GM21423 (cell line): ENCODE measurements around the gene ALPG.
"Not testable (repeated sequence)": the region's sequence is repeated elsewhere in the genome, so short reads cannot be mapped to it uniquely, and the experiment has no call there.

Experiments
- ATAC-seq: cut with Tn5 transposase; IDR thresholded peaks from one replicate; pipeline ENCODE4 v1.9.1; 2021; ENCODE audit warnings: mild to moderate bottlenecking, moderate library complexity; ENCODE audit not compliant: unreplicated experiment

The ALPG gene

DNA sequence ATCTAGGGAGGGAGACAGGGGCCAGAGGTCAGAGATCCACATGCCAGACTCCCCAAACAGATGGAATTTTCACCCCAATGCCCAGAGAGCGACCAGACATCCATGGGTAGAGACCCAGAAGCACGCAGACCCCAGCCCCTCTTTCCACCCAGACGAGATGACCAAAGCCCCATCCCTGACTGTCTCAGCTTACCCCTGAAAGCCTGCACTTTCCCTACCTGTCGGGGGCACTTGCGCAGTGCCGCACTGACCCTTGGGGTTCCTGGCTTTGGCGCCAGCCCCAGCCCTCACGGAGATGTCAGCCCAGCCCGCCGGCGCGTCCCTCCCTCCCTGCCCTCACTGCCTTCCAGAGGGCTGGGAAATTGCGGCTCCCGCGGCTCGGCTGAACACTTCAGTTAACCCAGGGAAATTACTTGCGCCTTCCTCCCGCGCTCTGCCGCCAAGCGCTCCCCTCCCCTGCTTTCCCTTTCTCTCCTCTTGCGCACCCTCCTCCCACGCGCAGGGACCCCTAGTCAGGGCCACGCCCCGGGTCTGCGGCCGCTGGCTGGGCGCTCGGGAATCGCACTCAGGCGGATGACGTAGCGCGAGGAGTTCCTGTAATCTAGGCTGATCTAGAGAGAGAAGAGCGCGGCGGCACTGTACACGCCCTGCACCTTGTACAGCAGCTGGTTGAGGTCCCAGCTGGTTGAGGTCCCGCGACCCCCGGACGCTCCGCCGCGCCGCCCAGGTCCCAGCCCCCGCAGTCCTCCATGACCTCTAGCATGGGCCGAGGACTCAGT is 12.0 kb downstream of the ALPG start:
- ATAC-seq: no peak

DNA sequence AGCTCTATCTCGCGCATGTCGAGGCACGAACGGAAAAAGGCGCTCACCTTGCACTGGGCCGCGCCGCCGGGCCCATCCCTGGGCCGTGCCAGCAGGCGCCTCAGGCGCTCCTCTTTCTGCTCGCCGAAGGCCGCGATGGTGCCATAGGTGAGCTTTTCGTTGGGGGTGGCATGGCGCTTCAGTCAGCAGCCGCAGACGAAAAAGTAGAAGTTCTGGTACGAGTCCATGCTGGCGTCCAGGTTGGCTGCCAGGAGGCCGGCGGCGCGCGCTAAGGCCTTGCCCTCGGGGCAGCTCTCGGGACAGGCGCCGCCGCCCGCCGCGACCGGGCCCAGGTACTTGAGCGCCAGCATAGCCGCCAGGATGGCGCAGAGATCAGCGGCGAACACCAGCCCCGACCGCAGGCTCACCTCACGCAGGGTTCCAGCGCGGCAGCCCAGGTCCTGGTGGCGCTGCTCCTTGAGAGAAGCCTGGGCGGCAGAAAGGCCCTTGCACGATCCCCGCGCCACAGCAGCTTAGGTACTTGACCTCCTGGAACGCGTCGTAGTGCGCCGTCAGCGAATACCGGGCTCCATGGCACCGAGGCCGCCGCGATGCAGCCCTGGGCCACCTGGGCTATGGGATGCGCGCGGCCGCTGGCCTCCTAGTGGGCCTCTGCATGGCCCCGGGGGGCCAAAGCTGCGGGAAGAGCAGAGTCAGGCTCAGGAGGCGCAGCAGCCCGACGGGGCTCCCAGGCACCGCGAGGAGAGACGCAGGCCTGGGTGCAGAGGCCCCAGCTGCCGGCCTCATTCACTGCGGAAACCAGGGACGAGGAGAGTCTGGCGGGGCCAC is 12.8 kb downstream of the ALPG start:
- no peak for ATAC-seq

DNA sequence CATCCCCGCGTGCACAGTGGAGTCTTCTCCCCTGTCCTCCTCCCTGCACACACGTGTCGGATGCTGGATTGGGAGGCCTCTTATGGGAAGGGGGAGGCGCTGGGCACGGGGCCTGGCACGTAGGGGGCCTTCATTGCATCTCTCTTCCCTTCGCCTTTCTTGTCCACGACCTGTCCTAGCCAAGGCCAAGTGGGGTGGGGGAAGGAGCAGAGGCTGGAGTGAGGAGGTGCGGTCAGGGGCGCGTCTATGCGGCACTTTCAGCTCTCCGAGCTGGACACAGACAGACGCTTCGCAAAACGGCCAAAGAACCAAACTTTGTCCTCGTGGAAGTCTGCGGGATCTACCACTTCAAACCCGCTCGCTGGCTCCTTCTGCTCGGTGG is 13.4 kb downstream of the ALPG start:
- no peak for ATAC-seq

DNA sequence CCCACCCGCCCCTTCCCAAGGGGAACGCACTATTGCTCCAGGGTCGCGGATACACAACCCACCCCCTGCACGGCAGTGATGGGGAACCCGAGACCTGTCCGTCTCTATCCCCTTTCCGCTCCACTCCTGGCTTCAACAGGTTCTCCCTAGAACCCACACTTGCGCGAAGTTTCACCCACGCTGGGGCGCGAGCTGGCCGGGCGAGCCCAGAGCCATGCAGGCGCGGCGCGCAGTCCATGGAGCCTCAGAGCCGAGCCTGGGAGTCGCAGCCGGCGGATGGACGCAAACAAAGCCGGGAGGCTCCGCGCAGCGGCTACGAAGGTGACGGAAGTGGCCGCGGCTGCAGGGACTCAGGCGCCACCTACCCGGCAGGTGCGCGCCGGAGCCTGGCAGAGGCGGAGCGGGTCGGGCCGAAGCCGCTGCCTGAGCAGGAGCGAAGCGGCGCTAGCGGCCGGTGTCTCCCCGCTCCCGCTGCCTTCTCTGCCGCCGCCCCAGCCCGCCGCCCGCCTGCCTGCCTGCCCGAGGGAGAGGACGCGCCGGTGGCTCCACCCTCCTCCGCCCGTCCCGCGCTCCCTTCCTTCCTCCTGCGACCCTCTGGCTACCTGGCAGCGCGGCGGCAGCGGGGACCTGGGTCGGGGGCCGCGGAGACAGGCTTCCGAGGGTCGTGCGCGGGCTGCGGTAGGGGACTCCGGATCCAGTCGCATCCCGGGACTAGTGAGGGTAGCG is 14.0 kb downstream of the ALPG start:
- ATAC-seq: no peak

DNA sequence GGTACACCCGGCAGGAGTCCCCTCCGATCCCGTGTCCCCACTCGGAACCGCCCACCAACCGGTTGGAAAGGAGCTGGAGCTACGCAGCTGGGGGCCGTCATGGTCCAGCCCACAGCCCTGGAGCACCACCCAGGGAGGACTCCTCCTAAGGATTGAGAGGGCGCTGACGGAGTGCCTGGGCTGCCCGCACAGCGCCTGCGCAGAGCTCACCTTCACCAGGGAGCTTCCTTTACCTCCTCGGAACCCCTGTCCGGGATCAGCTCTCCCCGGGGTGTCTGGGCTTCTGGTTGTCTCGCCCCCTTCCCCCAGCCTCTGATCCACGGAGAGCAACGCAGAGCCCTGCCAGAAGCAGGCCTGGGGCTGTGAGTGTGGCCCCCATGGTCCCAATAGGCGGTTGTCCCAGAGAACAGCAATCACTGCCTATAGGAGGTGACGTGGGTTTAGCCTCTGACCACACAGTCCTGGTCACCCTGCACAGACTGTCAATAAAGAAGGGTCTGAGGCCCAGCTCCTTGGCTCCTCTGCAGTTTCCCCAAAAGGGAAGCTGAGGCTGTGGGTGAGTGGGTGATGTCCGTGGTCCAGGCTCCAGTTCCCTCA is 14.6 kb downstream of the ALPG start:
- no peak for ATAC-seq

DNA sequence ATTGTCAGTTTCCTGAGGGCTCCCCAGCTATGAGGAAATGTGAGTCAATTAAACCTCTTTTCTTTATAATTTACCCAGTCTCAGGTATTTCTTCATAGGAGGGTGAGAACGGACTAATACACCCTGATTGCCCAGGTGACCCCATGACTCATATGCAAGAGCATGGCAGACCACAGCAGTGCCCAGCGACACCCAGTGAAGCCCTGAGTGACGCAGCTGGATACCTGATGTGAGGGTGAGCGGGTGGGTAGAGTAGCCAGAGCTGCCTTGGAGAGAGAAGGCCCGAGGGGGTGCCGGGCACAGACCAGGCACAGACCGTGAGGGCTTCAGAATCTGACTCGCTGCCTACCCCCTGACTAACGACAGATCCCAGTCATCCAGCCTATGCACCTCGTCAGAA is 15.4 kb downstream of the ALPG start:
- no peak for ATAC-seq

DNA sequence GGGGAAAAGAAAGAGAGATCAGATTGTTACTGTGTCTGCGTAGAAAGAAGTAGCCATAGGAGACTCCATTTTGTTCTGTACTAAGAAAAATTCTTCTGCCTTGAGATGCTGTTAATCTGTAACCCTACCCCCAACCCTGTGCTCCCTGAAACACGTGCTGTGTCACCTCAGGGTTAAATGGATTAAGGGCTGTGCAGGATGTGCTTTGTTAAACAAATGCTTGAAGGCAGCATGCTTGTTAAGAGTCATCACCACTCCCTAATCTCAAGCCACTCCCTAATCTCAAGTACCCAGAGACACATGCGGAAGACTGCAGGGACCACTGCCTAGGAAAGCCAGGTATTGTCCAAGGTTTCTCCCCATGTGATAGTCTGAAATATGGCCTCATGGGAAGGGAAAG is 16.4 kb downstream of the ALPG start:
- not testable (repeated sequence) for ATAC-seq

DNA sequence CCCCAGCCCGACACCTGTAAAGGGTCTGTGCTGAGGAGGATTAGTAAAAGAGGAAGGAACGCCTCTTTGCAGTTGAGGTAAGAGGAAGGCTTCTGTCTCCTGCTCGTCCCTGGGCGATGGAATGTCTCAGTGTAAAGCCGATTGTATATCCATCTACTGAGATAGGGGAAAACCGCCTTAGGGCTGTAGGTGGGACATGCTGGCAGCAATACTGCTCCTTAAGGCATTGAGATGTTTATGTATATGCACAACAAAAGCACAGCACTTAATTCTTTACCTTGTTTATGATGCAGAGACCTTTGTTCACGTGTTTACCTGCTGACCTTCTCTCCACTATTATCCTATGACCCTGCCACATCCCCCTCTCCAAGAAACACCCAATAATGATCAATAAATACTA is 16.8 kb downstream of the ALPG start:
- not testable (repeated sequence) for ATAC-seq

DNA sequence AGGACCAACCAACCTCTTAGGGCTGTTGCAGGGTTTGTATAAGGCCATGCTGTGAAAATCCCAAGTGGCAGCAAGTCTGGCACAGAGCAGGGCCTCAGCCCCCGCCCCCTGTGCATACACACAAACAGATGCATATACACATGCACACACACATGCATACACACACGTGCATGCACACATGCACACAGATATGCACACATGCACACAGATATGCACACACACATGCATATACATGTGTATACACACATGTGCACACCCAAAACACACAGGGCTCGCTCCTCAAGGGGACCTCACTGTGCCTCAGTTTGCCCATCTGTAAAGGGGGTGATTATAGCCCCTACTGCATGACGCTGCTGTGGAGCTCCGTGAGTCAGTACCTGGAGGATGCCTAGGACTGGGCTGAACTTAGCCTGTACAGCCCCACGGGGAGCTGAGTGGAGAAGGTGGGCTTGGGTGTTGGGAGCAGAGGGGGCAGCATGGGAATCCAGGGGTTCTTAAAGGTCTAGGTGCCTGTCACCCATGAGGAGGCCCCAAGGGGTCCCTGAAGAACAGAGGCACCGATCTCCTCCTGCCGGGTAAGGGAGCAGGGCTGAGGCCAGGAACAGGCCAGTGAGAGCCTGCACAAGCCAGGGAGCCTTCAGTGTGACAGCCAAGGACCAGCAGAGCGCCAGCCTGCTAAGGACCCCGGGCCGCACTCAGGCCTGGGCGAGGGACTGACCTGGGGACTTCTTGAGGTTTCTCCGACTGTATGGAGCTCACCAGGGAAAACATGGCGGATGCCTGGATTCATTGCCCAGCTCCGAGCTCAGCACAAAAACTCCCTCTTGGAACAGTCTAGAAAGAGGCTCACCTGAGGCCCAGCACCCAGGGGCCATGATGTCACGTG is 25.3 kb downstream of the ALPG start:
- ATAC-seq: no peak

DNA sequence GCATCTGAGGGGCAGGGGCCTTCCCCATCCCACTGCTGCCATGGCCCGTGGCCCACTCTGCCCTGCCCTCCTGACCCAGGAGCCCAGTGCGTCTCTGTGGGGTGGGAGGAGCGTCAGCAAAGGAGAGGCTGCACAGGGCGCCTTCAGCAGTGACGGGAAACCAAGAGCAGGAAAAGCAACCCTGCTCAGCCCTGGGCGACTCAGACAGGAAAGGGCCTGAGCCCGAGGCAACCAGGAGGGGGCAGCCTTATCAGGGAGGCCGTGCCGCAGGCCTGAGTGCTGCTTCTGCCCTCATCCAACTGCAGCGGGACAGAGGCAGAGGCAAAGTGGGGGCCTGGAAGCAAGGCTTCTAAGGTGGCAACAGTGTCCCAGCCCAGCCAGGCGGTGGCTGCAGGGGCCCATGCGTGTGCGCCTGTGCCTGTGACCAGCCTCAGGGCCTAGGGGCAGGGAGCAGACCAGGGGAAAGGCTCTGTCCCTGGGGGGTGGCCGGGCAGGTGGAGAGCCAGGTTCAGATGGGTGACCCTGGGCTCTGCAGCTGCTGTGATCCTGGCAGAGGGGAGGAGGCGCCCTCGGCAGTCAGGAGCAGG is 26.0 kb downstream of the ALPG start:
- ATAC-seq: no peak

DNA sequence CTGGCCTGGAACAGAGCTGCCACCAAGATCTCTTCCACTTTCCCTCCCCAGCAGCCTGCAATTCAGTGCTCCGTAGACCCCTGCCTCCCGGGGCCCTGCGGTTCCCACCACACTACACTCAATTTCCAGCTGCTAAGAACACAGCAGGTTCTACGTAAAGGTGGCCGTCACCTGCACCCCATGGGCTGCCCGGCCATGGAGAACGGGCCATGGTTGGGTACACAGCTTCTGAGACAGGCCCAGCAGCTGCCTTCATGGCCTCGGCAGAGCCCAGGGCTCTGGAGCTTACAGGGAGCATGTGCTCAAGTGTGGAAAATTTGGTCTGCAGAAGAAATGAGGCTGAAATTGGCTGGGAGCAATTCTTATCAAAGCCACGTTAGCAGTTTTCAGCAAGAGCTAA is 27.0 kb downstream of the ALPG start:
- ATAC-seq: not testable (repeated sequence)

DNA sequence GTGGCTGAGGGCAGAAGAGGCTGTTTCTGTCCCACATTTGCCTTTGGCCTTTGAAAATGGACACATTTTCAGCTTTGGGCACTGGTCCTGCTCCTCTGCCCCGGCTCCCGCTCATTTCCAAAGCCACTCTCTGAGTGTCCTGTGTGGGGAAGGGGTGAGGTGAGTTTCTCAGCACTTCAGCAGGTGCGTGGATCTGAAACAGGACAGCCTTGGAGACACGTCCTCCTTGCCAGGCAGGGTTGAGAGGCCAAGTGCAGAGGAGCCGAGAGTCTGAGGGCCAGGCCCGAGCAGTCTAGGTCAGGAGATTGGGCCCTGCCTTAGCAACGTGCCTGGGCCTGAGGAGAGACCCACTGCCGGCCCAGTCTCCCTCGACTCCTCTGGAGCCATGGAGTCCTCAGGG is 27.4 kb downstream of the ALPG start:
- no peak for ATAC-seq

DNA sequence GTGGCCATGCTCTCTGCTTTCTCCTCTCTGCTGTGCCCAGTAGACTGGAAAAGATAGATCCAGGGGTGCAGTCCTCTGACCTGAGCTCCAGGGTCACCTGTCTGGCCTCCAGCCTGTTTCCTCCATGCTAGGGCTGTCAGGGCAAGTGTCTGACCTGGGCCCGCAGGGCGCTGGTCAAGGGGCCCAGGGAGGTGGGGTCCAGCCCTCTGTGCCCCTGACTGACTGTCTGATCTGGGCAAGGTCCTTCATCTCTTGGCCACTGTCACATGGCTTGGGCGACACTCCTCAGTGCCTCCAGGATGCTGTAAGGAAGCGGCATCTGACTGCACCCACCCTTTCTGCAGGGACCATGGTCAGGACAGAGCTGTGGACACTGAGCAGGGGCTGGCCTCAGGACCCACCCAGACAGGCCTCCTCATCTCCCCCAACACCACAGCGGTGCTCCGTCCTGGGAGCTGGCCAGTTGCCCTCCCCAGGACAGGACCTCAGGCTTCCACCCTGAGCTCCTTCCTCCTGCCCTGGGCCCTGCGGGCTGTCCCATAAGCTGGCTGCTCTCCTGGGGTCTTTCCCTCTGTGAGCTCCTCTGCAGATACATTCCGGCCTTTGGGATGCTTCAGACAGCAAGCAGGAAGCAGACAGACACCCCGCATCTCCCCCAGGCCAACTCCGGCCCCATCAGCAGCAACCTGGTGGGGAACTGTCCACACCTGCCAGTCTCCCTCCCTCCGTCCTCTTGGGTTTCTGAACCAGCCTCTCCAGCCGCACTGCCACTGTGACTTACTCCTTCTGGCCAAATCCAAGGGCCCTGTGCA is 28.1 kb downstream of the ALPG start:
- no peak for ATAC-seq

DNA sequence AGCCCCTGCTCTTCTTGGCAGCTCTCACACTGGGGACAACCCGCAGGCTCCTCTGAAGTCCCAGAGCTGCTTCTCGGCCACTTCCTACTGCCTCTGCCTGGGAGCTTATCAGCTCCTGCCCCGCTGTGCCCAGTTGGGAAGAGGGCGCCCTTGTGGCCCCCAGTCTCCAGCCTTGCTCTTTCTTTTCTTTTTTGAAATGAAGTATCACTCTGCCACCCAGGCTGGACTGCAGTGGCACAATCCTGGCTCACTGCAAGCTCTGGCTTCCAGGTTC is 28.7 kb downstream of the ALPG start:
- ATAC-seq: no peak

DNA sequence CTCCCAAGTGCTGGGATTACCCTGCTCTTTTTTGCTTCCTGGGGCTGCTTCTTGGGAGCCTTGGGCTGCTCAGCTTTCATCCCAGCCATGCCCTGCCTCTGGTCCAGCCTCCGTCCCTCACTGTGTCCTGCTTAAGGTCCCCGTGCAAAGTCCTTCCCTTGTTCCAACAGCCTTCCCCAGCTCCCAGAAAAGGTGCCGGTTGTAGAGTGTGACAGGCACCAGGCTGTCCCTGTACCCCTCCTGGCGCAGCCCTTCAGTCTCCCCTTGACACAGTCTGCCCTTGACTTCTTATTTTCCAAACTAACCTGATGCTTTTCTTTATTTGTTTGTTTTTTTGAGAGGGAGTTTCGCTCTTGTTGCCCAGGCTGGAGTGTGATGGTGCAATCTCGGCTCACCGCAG is 29.2 kb downstream of the ALPG start:
- no peak for ATAC-seq

DNA sequence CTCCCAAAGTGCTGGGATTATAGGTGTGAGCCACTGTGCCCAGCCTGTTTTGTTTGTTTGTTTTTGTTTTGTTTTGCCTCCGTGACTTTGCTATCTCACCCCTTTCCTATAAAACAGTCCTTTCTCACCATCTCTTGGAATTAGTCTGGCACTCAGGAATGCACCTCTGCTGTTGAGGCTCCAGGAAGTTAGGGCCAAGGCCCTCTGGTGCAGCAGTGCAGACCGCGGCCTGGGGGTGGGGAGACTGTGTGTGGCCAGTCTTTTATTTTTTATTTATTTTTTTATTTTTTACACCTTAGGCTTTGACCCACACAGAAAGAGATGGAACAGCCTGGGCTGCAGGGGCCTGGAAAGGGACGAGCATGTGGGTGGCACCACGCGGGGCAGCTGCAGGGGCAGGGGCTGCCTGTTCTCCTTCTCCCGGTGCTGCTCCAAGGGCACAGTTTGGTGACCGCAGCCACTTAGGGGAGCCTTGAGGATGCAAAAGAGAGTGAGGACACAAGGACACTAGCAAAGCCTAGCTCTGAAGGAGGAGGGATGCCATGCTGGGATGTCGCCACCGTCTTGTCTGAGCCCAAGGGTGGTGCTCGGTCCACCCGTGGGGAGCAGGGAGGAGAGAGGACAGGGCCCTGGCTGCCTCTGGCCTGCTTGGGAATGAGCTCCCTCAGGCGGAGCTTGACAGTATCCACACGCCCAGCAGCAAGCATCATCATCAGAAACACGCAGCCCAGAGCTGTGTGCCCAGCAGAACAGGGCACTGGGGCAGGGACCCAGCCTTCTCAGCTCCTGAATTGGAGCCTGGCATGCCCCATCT is 29.9 kb downstream of the ALPG start:
- no peak for ATAC-seq

DNA sequence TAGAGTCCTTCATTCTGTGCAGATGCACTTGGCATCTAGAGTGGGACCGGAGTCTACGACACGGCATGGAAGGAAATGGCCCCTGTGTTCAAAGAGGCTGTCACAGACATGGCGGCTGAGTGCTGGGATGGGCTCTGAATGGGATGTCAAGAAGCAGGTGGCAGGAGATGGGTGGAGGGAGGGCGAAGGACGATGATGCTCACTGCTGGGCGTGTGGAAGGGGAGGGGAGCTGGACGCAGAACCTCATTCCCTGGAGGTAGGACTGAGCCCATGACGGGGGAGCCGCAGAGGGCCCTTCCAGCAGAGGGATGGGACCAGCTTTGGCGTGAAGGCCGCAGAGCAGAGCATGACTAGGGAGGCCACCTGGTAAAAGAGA is 30.5 kb downstream of the ALPG start:
- no peak for ATAC-seq

DNA sequence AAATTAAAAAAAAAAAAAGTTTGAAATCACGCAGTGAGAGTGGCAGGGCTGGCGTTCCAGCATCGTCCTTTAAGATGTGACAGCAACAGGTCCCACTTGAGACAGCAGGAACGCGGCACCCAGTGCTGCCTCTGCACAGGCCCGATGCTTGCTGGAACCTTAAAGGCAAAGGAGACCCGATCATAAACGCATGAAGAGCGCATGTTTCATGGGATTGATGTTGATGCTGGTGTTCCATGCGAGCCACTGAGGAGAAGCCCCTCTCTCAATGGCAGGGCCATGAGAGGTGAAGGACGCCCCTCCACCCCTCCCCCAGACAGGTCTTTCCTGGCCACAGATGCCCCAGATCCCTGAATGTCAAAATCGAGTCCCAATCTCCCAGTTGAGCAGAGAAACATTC is 31.4 kb downstream of the ALPG start:
- ATAC-seq: no peak
